OCI-LY1 (cell line): ENCODE results near the gene MXRA8.

Experiments
- H2AFZ ChIP-seq: fragments of 200-600 bp; sonication (generic), shearing (Covaris generic); 2 replicates; pipeline ENCODE4 v1.6.0; 2014; ENCODE audit warnings: antibody characterized with exemption, mild to moderate bottlenecking, low read length
- H3F3A ChIP-seq: fragments of 200-600 bp; sonication (generic), shearing (Covaris generic); 2 replicates; pipeline ENCODE4 v1.6.0; 2014; ENCODE audit warnings: mild to moderate bottlenecking, antibody characterized with exemption, low read length, moderate library complexity; ENCODE audit not compliant: insufficient read depth
- H3K27ac ChIP-seq: fragments of 200-600 bp; sonication (generic); 2 replicates; pipeline ENCODE4 v1.5.1; 2014; ENCODE audit warnings: low read length, mixed run types, mild to moderate bottlenecking, low read depth; ENCODE audit not compliant: poor library complexity, severe bottlenecking
- H3K27me3 ChIP-seq: fragments of 200-600 bp; sonication (generic); 2 replicates; pipeline ENCODE4 v1.6.0; 2014; ENCODE audit warnings: antibody characterized with exemption, mild to moderate bottlenecking, low read length, moderate library complexity; ENCODE audit not compliant: insufficient read depth
- H3K36me3 ChIP-seq: fragments of 200-600 bp; sonication (generic); 2 replicates; pipeline ENCODE4 v1.6.1; 2014; ENCODE audit warnings: mild to moderate bottlenecking, antibody characterized with exemption, low read length, moderate library complexity, mixed read lengths; ENCODE audit not compliant: insufficient read depth
- H3K4me1 ChIP-seq: fragments of 200-600 bp; sonication (generic); 2 replicates; pipeline ENCODE4 v1.5.1; 2014; ENCODE audit warnings: mild to moderate bottlenecking, low read length, moderate library complexity; ENCODE audit not compliant: insufficient read depth, severe bottlenecking
- H3K4me2 ChIP-seq: fragments of 200-600 bp; sonication (generic), shearing (Covaris generic); 2 replicates; pipeline ENCODE4 v1.6.1; 2014; ENCODE audit warnings: low read length
- H3K4me3 ChIP-seq: fragments of 200-600 bp; sonication (generic); 2 replicates; pipeline ENCODE4 v1.5.1; 2014; ENCODE audit warnings: low read length, low read depth, mild to moderate bottlenecking, mixed read lengths; ENCODE audit not compliant: poor library complexity, severe bottlenecking
- H3K79me2 ChIP-seq: fragments of 200-600 bp; shearing (Covaris generic); 2 replicates; pipeline ENCODE4 v1.6.1; 2016; ENCODE audit warnings: mixed run types, low read length, mixed read lengths; ENCODE audit not compliant: insufficient read depth
- H3K9ac ChIP-seq: fragments of 200-600 bp; sonication (generic), shearing (Covaris generic); 2 replicates; pipeline ENCODE4 v1.6.1; 2014; ENCODE audit warnings: mild to moderate bottlenecking, low read length, mixed read lengths
- H3K9me2 ChIP-seq: fragments of 200-600 bp; sonication (generic), shearing (Covaris generic); 2 replicates; pipeline ENCODE4 v1.6.1; 2014; ENCODE audit warnings: low read depth, mild to moderate bottlenecking, low read length, mixed read lengths
- H3K9me3 ChIP-seq: fragments of 200-600 bp; shearing (Covaris generic); 2 replicates; pipeline ENCODE4 v1.6.1; 2014; ENCODE audit warnings: low read length, mixed read lengths
- H4K20me1 ChIP-seq: fragments of 200-600 bp; sonication (generic), shearing (Covaris generic); 2 replicates; pipeline ENCODE4 v1.6.0; 2016; ENCODE audit warnings: mild to moderate bottlenecking, low read length; ENCODE audit not compliant: insufficient read depth
- EZH2 ChIP-seq: fragments of 200-600 bp; sonication (generic), shearing (Covaris generic); IDR thresholded peaks from 2 replicates; pipeline ENCODE4 v1.8.0; 2017; ENCODE audit warnings: borderline replicate concordance, mixed run types, mild to moderate bottlenecking, antibody characterized with exemption, low read length, moderate library complexity, mixed read lengths
- TF ChIP-seq, protein P1 (sequence below): fragments of 200-600 bp; sonication (generic), shearing (Covaris generic); IDR thresholded peaks from 2 replicates; pipeline ENCODE4 v1.5.1; 2017; ENCODE audit warnings: mild to moderate bottlenecking, antibody characterized with exemption, low read length, moderate library complexity, mixed read lengths

Gene MXRA8

DNA sequence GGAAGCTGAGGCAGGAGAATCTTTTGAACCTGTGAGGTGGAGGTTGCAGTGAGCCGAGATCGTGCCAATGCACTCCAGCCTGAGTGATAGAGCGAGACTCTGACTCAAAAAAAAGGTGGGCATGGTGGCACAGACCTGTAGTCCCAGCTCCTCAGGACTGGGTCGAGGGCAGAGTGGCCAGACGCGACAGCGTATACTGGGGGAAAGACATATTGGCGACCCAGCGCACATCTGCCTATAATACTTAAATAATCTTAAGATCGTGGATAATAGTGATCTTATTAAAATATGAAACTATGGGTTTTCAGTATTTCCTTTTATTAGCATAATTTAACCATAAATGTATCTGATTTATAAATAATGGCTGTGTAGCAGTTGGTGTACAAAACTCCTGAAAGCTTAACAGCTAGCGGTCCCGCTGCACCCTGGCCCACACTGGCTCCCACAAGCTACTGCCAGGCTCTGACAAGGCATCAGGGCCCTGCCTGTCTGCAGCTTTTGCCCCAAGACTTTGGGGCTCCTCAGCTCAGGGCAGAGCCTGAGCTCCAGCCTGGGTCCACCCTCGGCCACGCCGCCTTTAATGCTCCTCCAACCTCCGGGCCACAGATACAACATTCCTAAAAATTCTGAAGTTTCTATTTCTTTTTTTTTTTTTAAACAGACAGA lies 19.3 kb upstream of the MXRA8 start:
- no peaks in the 10 kb centered on the region for H4K20me1 ChIP-seq
- no peak overlapping the region for H3K4me2 ChIP-seq
- H3K9me2 ChIP-seq = no peaks in the 10 kb centered on the region
- no peaks in the 10 kb centered on the region for H3F3A ChIP-seq
- H3K27me3 ChIP-seq = no peaks in the 10 kb centered on the region
- no peak overlapping the region for H2AFZ ChIP-seq
- H3K4me3 ChIP-seq = no peak overlapping the region
- no peaks in the 10 kb centered on the region for H3K9me3 ChIP-seq
- H3K9ac ChIP-seq = no peak overlapping the region
- peaks cover 30% of the 10 kb centered on the region for H3K4me1 ChIP-seq
- TF ChIP-seq EZH2 = no peak
- peaks cover 21% of the 10 kb centered on the region; the same call in 1 of the 2 replicates for H3K36me3 ChIP-seq
- H3K27ac ChIP-seq = no peak overlapping the region
- peaks cover 10% of the 10 kb centered on the region; the same call in 1 of the 2 replicates for H3K79me2 ChIP-seq

DNA sequence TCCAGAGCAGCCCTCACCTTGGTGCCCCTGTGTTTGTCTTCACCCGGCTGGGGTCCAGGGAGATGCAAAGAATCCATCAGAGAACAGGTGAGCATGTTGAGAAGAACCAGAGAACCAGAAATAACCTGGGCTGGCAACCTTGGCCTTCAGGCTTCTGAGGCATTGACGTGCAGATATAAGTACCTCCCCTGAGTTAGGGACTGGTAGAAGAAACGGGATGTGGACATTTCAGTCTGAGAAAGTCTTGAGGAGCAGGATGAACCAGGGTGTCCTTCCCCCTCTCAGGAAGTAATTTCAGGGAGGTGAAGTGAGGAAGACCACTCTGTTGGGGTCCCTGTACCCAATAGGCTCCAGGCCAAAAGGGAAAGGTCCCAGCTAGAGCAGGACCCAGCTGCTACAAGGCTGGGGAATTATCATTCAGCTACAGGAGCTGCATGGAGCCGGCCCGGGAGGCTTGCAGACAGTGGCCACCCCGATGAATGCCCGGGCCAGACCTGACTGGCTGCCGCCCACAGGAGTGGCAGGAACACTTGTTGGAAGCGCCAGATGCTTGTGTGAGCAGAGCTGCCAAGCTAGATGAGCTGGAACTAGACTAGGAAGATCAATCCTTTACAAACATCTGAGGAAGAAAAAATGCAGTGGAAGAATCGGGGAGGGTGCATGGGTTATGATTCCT lies 18.3 kb upstream of the MXRA8 start:
- H3K4me2 ChIP-seq = peak overlapping the region; percentile 85
- no peaks in the 10 kb centered on the region for H3K9me2 ChIP-seq
- H4K20me1 ChIP-seq = no peaks in the 10 kb centered on the region
- no peak overlapping the region for H2AFZ ChIP-seq
- no peaks in the 10 kb centered on the region for H3K9me3 ChIP-seq
- H3K27ac ChIP-seq = peak overlapping the region; percentile 75
- H3K36me3 ChIP-seq = peaks cover 17% of the 10 kb centered on the region; the same call in 1 of the 2 replicates
- H3K4me3 ChIP-seq = peak overlapping the region; percentile 98
- H3K9ac ChIP-seq = peak overlapping the region; percentile 67; the same call in 1 of the 2 replicates
- TF ChIP-seq, protein P1, sequence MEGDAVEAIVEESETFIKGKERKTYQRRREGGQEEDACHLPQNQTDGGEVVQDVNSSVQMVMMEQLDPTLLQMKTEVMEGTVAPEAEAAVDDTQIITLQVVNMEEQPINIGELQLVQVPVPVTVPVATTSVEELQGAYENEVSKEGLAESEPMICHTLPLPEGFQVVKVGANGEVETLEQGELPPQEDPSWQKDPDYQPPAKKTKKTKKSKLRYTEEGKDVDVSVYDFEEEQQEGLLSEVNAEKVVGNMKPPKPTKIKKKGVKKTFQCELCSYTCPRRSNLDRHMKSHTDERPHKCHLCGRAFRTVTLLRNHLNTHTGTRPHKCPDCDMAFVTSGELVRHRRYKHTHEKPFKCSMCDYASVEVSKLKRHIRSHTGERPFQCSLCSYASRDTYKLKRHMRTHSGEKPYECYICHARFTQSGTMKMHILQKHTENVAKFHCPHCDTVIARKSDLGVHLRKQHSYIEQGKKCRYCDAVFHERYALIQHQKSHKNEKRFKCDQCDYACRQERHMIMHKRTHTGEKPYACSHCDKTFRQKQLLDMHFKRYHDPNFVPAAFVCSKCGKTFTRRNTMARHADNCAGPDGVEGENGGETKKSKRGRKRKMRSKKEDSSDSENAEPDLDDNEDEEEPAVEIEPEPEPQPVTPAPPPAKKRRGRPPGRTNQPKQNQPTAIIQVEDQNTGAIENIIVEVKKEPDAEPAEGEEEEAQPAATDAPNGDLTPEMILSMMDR = no peak; the same call in 1 of the 2 replicates
- TF ChIP-seq EZH2 = no peak
- H3F3A ChIP-seq = no peaks in the 10 kb centered on the region
- H3K79me2 ChIP-seq = peaks cover 10% of the 10 kb centered on the region; the same call in 1 of the 2 replicates
- peaks cover 37% of the 10 kb centered on the region for H3K4me1 ChIP-seq
- no peaks in the 10 kb centered on the region for H3K27me3 ChIP-seq

DNA sequence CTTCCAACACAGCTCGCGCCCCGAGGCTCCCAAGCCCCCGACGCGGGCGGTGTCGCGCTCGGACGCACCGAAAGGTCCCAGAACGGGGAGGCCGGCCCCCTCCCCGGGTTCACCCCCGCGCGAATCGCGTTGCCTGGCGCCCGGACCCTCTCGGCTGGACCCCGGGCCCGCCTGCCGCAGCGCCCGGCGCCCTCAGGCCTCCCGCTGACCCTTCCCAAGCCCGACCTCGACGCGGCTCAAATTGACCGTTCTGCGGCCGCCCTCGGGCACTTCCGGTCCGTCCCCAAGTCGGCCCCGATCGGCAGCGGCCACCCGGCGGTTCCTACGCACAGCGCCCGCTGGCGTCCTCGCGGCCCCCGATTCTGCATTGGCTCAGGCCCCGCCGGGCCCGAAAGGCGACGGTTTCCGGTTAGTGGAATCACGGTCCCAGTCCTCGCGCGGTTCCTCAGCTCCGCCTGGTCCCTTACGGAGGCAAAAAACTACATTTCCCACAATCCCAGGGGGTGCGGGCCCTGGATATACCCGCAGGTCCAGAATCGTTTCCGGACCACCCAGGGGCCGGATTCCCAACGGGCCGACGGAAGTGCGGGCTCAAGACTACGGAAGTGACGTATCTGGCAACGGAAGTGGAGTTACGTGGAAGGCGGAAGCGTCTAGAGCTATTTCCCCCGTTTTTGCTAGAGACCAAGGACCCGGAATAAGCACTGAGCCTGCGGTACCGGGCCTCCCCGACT lies 16.7 kb upstream of the MXRA8 start, which contains the start of gene AURKAIP1:
AURKAIP1 (minus strand) TSS at position 279 of the 734 bp plus-strand sequence. CDS start 451 bp downstream, outside the sequence.
- Histone ChIP-seq H4K20me1 (no peaks in the 10 kb centered on the region), H3F3A (no peaks in the 10 kb centered on the region), H3K9ac (peak within 1 kb of the TSS; percentile 100), H3K4me1 (peaks cover 39% of the 10 kb centered on the region), H3K36me3 (peaks cover 14% of the 10 kb centered on the region; the same call in 1 of the 2 replicates), H2AFZ (no peak within 1 kb of the TSS), H3K27me3 (no peaks in the 10 kb centered on the region), H3K4me2 (peak within 1 kb of the TSS; percentile 85), H3K79me2 (peaks cover 10% of the 10 kb centered on the region; the same call in 1 of the 2 replicates), H3K9me2 (no peaks in the 10 kb centered on the region), H3K9me3 (no peaks in the 10 kb centered on the region), H3K4me3 (peak within 1 kb of the TSS; percentile 98), H3K27ac (peak within 1 kb of the TSS; percentile 75)
- TF ChIP-seq, protein P1 = peak; percentile 14; the same call in 1 of the 2 replicates
- no peak for TF ChIP-seq EZH2
